HUES6 (cell line): ENCODE results near the gene ITIH6.
"Not testable (repeated sequence)": the region's sequence is repeated elsewhere in the genome, so short reads cannot be mapped to it uniquely, and the experiment has no call there.

Source experiments
- H3K27ac ChIP-seq: 2 replicates; pipeline ENCODE4 v1.7.0; 2013; ENCODE audit warnings: low read depth, mild to moderate bottlenecking, low read length, inconsistent platforms
- H3K27me3 ChIP-seq: 2 replicates; pipeline ENCODE4 v1.6.1; 2013; ENCODE audit warnings: low read length; ENCODE audit not compliant: control insufficient read depth, insufficient read depth
- H3K36me3 ChIP-seq: 2 replicates; pipeline ENCODE4 v1.6.1; 2013; ENCODE audit warnings: low read length; ENCODE audit not compliant: control insufficient read depth, insufficient read depth
- H3K4me1 ChIP-seq: 2 replicates; pipeline ENCODE4 v1.6.1; 2013; ENCODE audit warnings: low read length; ENCODE audit not compliant: control insufficient read depth, insufficient read depth
- H3K4me3 ChIP-seq: 2 replicates; pipeline ENCODE4 v1.5.1; 2013; ENCODE audit warnings: low read depth, low read length
- H3K9ac ChIP-seq: one replicate; pipeline ENCODE4 v1.6.1; 2013; ENCODE audit warnings: mild to moderate bottlenecking, low read length
- H3K9me3 ChIP-seq: 2 replicates; pipeline ENCODE4 v1.6.1; 2013; ENCODE audit warnings: low read depth, low read length; ENCODE audit not compliant: control insufficient read depth, insufficient read depth

Gene ITIH6, protein sequence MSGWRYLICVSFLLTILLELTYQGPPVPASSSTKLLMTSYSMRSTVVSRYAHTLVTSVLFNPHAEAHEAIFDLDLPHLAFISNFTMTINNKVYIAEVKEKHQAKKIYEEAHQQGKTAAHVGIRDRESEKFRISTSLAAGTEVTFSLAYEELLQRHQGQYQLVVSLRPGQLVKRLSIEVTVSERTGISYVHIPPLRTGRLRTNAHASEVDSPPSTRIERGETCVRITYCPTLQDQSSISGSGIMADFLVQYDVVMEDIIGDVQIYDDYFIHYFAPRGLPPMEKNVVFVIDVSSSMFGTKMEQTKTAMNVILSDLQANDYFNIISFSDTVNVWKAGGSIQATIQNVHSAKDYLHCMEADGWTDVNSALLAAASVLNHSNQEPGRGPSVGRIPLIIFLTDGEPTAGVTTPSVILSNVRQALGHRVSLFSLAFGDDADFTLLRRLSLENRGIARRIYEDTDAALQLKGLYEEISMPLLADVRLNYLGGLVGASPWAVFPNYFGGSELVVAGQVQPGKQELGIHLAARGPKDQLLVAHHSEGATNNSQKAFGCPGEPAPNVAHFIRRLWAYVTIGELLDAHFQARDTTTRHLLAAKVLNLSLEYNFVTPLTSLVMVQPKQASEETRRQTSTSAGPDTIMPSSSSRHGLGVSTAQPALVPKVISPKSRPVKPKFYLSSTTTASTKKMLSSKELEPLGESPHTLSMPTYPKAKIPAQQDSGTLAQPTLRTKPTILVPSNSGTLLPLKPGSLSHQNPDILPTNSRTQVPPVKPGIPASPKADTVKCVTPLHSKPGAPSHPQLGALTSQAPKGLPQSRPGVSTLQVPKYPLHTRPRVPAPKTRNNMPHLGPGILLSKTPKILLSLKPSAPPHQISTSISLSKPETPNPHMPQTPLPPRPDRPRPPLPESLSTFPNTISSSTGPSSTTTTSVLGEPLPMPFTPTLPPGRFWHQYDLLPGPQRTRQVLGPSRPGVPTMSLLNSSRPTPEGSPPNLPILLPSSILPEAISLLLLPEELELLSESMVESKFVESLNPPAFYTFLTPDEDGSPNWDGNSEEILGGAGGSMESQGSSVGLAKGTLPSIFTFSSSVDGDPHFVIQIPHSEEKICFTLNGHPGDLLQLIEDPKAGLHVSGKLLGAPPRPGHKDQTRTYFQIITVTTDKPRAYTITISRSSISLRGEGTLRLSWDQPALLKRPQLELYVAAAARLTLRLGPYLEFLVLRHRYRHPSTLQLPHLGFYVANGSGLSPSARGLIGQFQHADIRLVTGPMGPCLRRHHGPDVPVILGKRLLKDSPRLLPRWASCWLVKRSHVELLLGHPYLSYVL

DNA sequence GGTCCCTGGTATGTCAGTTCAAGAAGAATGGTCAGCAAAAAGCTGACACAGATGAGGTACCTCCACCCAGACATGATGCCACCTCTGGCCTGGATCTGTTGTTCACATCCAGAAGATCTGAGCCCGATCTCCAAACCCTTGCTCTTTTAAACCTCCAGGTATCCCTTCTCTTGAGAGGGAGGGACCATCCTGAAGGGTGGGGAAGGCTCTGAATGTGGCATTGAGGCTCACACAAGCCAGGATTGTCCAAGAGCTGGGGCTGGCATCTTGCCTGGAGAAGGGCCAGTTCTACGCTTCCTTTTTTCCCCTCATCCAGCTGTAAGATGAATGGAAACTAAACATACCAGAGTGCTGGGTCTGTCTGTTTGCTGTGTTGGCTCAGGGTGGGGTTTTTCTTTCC, at the start of gene ITIH6:
Gene ITIH6 (minus strand): TSS at position 119 of the 400 bp plus-strand sequence. CDS start 45 bp downstream, at position 74.
- Histone ChIP-seq H3K27me3 (no peaks in the 10 kb centered on the region), H3K27ac (no peak within 1 kb of the TSS)

DNA sequence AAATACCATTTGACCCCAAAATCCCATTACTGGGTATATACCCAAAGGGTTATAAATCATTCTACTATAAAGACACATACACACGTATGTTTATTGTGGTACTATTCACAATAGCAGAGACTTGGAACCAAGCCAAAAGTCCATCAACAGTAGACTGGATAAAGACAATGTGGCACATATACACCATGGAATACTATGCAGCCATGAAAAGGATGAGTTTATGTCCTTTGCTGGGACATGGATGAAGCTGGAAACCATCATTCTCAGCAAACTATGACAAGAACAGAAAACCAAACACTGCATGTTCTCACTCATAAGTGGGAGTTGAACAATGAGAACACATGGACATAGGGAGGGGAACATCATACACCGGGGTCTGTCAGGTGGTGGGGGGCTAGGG, 49.6 kb upstream of the ITIH6 start:
- not testable (repeated sequence) for H3K9ac ChIP-seq, H3K27ac ChIP-seq, H3K27me3 ChIP-seq, H3K36me3 ChIP-seq, H3K4me1 ChIP-seq, H3K4me3 ChIP-seq, H3K9me3 ChIP-seq

More for the DNA sequence above, at the start of gene ITIH6:
- H3K4me3 ChIP-seq: no peak within 1 kb of the TSS
- H3K4me1 ChIP-seq: no peaks in the 10 kb centered on the region
- H3K36me3 ChIP-seq: no peaks in the 10 kb centered on the region
- H3K9ac ChIP-seq: no peak within 1 kb of the TSS
- H3K9me3 ChIP-seq: peaks cover 2% of the 10 kb centered on the region; the same call in 1 of the 2 replicates

DNA sequence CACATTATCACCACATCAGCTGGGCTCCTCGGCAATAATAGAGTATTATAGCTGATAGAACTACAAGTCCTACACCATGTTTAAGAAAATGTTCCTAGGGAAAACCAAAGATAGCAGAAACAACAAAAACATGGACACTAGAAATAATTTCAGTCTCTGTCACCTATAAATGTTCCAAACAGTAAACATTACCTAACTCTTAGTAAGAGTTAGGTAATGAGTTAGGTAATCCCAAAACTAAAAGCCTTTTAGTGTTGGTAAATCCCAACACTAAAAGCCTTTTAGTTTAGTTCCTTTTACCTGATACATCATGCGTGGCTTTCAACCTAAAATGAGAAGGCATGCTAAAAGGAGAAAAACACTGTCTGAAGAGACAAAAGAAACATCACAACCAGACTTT, 45.0 kb upstream of the ITIH6 start:
- Histone ChIP-seq H3K27me3 (no peaks in the 10 kb centered on the region; the same call in 1 of the 2 replicates), H3K9me3 (peaks cover 12% of the 10 kb centered on the region; the same call in 1 of the 2 replicates), H3K36me3 (no peaks in the 10 kb centered on the region), H3K4me3 (no peak overlapping the region), H3K27ac (no peak overlapping the region), H3K9ac (no peak overlapping the region), H3K4me1 (peaks cover 10% of the 10 kb centered on the region; the same call in 1 of the 2 replicates)

DNA sequence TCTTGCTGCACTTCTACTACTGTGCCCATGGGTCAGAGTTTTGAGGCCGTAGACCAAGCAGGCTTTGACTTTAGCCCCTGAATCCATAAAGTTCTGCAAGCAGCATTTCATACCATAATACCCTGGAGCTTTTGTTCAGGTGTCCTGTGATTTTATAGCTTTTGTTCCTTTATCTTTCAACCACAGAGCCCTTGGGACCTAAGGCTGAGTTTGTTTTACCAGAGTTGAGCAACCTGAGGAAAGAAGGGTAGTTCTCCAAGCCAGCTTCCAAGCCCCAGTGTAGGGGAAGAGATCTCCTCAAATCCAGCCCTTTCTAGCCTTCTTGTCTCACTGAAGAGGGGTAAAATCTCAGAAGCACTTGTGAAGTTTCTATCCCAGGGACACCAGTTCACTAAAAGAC, 44.6 kb upstream of the ITIH6 start:
- Histone ChIP-seq H3K4me1 (peaks cover 10% of the 10 kb centered on the region; the same call in 1 of the 2 replicates), H3K27me3 (no peaks in the 10 kb centered on the region; the same call in 1 of the 2 replicates), H3K9me3 (peaks cover 9% of the 10 kb centered on the region; the same call in 1 of the 2 replicates)

DNA sequence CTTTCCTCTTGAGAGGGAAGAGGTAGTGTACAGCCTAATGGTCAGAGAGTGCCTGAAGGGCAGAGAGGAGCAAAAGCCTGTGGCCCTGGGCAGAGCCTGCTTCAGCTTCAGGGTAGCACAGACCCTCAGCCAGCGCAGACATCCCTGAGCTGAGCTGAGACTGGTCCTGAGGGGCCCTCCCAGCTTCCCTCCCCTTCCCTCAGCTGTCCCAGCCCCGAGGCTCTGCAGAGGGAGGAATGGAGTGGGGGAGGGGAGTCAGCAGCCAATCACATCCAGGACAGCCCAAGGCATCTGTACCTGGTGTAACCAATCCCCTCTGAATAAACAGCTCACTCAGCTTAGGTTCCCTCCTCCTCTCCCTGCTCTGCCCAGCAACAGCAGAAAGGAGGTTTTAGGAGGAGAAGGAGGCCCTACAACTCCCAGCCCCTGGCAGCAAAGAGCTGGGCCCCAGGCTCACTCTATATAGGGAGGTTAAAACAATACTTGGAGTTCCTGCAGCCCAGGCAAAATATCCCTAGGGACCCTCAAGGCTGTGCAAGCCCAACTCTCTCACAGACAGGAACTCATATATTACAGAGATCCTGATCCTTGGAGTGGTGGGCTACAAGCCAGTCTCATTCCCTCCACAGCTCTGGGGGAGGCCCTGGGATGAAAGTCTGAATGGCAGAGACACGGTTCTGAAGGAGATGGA, 43.3 kb upstream of the ITIH6 start:
- H3K9me3 ChIP-seq, H3K36me3 ChIP-seq, H3K27me3 ChIP-seq, H3K4me1 ChIP-seq: not testable (repeated sequence)
- H3K27ac ChIP-seq: peak overlapping the region; percentile 77; the same call in 1 of the 2 replicates
- H3K4me3 ChIP-seq: peak overlapping the region; percentile 30; the same call in 1 of the 2 replicates
- peak overlapping the region; percentile 40 for H3K9ac ChIP-seq

More for the DNA sequence above, 44.6 kb upstream of the ITIH6 start:
- Histone ChIP-seq H3K36me3 (no peaks in the 10 kb centered on the region), H3K27ac (no peak overlapping the region), H3K9ac (no peak overlapping the region), H3K4me3 (no peak overlapping the region)

DNA sequence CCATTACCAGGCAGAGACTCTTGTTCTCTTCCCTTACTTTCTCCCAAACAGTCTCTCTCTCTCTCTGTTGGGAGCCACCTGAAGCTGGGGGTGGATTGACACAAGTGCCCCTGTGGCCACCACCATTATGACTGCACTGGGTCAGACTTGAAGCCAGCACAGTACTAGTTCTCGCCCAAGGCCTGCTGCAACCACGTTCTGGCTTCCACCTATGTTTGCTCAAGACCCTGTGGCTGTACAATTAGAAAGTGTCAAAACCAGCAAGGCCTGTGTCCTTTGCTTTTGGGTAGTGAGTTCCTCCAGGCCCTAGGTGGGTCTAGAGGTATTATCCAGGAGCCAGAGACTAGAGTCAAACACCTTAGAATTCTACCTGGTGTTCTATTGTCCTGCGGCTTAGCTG, 40.5 kb upstream of the ITIH6 start:
- Histone ChIP-seq H3K36me3 (no peaks in the 10 kb centered on the region), H3K27me3 (no peaks in the 10 kb centered on the region), H3K27ac (no peak overlapping the region), H3K4me3 (no peak overlapping the region), H3K9me3 (peaks cover 9% of the 10 kb centered on the region; the same call in 1 of the 2 replicates), H3K9ac (no peak overlapping the region), H3K4me1 (peaks cover 10% of the 10 kb centered on the region; the same call in 1 of the 2 replicates)

DNA sequence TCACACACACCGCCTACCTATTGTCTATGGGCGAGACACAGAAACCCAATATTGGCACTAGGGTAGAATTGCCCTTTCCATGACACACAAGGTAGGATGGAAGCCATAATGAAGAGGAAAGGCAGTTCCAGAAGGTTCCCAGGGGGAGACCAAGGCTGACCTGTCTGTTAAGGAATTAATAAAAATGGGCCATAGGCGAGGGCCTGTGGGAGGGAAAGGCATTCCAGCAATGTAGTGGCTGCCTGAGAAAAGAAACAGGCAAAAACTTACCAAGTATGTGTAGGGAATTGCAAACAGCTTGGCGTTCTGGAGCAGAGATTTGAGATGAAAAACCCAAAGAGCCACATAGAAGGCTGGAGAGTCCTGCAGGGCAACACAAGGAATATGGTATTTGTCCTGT, 28.5 kb upstream of the ITIH6 start:
- no peaks in the 10 kb centered on the region; the same call in 1 of the 2 replicates for H3K27me3 ChIP-seq
- H3K36me3 ChIP-seq: no peaks in the 10 kb centered on the region
- peaks cover 3% of the 10 kb centered on the region; the same call in 1 of the 2 replicates for H3K4me1 ChIP-seq
- H3K9me3 ChIP-seq: peaks cover 14% of the 10 kb centered on the region; the same call in 1 of the 2 replicates
- no peak overlapping the region for H3K4me3 ChIP-seq
- H3K27ac ChIP-seq: no peak overlapping the region
- H3K9ac ChIP-seq: no peak overlapping the region

DNA sequence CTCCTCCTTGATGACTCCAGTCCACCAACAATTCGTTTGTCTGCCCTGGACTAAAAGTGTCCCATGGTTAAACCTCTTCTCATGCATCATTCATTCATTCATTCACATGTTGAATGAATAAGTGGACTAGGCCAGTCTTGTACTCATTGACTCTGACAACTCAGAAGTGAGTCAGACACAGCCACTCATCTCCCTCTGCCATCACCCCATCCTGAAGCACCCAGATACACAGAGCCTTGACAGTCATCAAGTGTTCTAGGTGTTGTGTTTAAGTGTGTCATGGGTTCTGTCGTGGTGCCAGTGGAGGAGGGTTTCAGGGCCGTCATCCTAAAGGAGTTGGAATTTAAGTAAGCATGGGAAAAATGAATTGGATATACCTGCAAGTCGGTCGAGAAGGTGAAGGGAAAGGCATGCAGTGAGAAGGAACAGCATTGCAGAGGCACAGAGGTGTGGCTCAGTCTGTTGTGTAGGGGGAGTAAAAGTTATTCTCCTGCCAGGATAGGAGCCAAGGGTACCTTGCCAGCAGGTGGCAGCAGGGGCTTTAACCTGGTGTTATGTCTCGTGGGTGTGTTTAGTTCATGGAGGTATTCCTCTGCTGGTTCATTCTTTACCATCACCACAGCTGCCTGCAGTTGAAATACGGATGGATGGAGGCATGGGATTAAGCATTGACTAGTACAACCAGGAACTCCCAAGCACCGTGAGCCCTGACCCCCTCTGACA, 27.8 kb upstream of the ITIH6 start:
- Histone ChIP-seq H3K27me3 (no peaks in the 10 kb centered on the region; the same call in 1 of the 2 replicates), H3K9me3 (peaks cover 18% of the 10 kb centered on the region; the same call in 1 of the 2 replicates), H3K4me1 (peaks cover 3% of the 10 kb centered on the region; the same call in 1 of the 2 replicates), H3K27ac (no peak overlapping the region), H3K4me3 (no peak overlapping the region), H3K9ac (no peak overlapping the region), H3K36me3 (no peaks in the 10 kb centered on the region)

DNA sequence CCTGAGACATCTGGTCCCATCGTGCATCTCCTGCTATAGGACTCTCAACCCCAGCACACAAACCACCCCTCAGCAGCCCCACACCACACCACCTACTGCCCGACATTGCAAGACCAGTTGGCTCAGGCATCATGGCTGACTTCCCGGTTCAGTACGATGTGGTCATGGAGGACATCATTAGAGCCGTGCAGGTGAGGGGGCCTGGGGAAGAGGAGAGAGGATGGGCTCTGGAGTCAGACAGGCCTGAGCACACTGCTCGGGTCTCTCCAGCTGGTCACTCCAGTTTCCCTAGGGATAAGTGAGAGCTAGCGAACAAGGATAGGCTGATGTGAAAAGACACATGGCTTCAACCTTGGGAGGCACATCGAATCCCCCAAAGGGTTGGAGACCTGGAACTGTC, 26.7 kb upstream of the ITIH6 start:
- peaks cover 3% of the 10 kb centered on the region; the same call in 1 of the 2 replicates for H3K4me1 ChIP-seq
- no peaks in the 10 kb centered on the region for H3K36me3 ChIP-seq
- H3K9me3 ChIP-seq: peaks cover 18% of the 10 kb centered on the region; the same call in 1 of the 2 replicates
- H3K4me3 ChIP-seq: no peak overlapping the region
- no peak overlapping the region for H3K27ac ChIP-seq
- H3K27me3 ChIP-seq: no peaks in the 10 kb centered on the region
- H3K9ac ChIP-seq: no peak overlapping the region
